ENCODE measurements around the gene COX7A2L.

Gene COX7A2L

DNA sequence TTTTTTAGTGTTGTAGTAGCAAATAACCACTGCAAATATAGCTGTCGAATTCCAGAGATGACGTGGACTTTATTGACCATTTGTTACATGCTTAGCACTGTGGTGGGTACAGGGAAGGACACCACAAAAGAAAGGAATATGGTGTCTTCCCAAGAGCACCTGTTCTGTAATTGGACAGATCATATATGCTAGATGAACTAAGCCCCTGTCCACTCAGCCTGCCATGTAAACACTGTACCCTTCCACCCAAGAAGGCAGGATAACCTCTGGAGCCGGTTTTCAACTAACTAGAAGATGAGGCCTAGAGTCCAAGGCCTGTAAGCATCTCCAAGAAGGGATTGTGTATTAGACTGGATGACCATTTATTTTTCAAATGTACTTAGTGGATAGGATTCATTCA is 44.1 kb downstream of the COX7A2L start:
- Histone ChIP-seq H3K79me1 (replicated peaks; ENCODE audit: low read length, poor library complexity, severe bottlenecking) (peaks cover 1% of the 10 kb centered on the region), H3K4me1 (ENCODE audit: control insufficient read depth, insufficient read depth, low read depth, low read length) (no peaks in the 10 kb centered on the region), H2BK5ac (ENCODE audit: low read depth, low read length, poor library complexity, severe bottlenecking) (no peak overlapping the region), H3K14ac (ENCODE audit: low read length in 2 of 2) (no peak overlapping the region), H3K27me3 (ENCODE audit: control insufficient read depth in 1 of 2, insufficient read depth in 1 of 2, low read length in 2 of 2) (no peaks in the 10 kb centered on the region), H3K18ac (ENCODE audit: low read depth in 1 of 2, low read length in 2 of 2) (no peak overlapping the region), H3K23ac (ENCODE audit: low read length in 2 of 2) (no peak overlapping the region), H3K4me3 (ENCODE audit: insufficient read depth in 1 of 2, low read depth in 1 of 2, low read length in 2 of 2) (no peak overlapping the region), H2BK15ac (ENCODE audit: low read depth, poor library complexity, severe bottlenecking) (no peak overlapping the region), H2BK12ac (ENCODE audit: low read length in 2 of 2) (no peak overlapping the region), H2BK120ac (ENCODE audit: low read depth, low read length) (no peak overlapping the region), H3K4ac (ENCODE audit: low read depth in 1 of 2, low read length in 2 of 2) (no peak overlapping the region), H3K27ac (ENCODE audit: low read length, poor library complexity, severe bottlenecking) (no peak overlapping the region), H4K8ac (ENCODE audit: low read length) (no peak overlapping the region), H3K36me3 (ENCODE audit: control insufficient read depth in 1 of 2, insufficient read depth in 2 of 2, low read depth in 1 of 2, low read length in 2 of 2) (peaks cover 0 to 60% of the 10 kb centered on the region in 2 experiments), H3K9me3 (ENCODE audit: control insufficient read depth, low read length) (no peaks in the 10 kb centered on the region), H3K4me2 (ENCODE audit: low read length, poor library complexity, severe bottlenecking) (no peak overlapping the region), H4K91ac (ENCODE audit: low read length) (no peak overlapping the region), H2AFZ (ENCODE audit: low read depth, low read length) (no peak overlapping the region), H3K9ac (ENCODE audit: low read length) (no peak overlapping the region), H2AK5ac (ENCODE audit: low read length, severe bottlenecking) (no peak overlapping the region)
- WGBS, result 82% methylated on average over 3 of the region's 3 CpGs
- no peak for DNase-seq

DNA sequence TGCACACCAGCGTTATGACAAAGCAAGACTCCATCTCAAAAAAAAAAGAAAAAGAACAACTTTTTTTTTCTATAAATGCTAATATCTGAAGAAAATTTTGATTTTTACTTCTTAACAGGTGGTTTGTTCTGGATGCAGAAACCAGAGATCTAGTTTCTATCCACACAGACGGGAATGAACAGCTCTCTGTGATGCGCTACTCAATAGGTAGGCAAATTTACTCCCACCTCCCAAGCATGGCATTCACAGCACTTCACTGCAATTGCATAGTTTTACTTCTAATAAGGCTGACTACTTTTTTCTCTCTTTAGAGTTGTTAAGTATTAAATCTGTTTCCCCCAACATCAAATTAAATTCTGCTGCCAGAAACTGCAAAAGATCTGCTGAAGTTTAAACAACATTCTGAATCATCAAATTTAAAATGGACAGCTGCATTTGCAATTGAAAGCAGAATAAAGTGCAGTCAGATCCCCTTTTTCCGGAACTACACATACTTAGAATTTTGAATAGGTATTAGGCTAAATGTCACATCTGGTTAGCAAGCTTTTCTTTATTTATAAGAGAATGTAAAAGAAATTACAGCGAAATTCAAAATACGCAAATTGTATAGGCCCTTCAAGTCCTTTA is 45.1 kb downstream of the COX7A2L start:
- no peak overlapping the region for H3K27ac ChIP-seq (ENCODE audit: low read length, poor library complexity, severe bottlenecking)

GRCh38 chr2:42314892-42315468 is 46.0 kb downstream of the COX7A2L start:
- no peak overlapping the region for H3K18ac ChIP-seq (ENCODE audit: low read depth in 1 of 2, low read length in 2 of 2)
- H3K4ac ChIP-seq (ENCODE audit: low read depth in 1 of 2, low read length in 2 of 2), result no peak overlapping the region
- H3K14ac ChIP-seq (ENCODE audit: low read length in 2 of 2), result no peak overlapping the region
- no peak overlapping the region for H4K8ac ChIP-seq (ENCODE audit: low read length)
- H4K91ac ChIP-seq (ENCODE audit: low read length), result no peak overlapping the region
- H3K4me3 ChIP-seq (ENCODE audit: insufficient read depth in 1 of 2, low read depth in 1 of 2, low read length in 2 of 2), result peak overlapping the region in 1 of 2 experiments; percentile 34
- H2AFZ ChIP-seq (ENCODE audit: low read depth, low read length), result no peak overlapping the region
- H3K9me3 ChIP-seq (ENCODE audit: control insufficient read depth, low read length), result no peaks in the 10 kb centered on the region
- H3K27ac ChIP-seq (ENCODE audit: low read length, poor library complexity, severe bottlenecking), result peak overlapping the region; percentile 53
- no peaks in the 10 kb centered on the region for H3K27me3 ChIP-seq (ENCODE audit: control insufficient read depth in 1 of 2, insufficient read depth in 1 of 2, low read length in 2 of 2)
- H3K9ac ChIP-seq (ENCODE audit: low read length), result peak overlapping the region; percentile 78
- no peak overlapping the region for H2BK12ac ChIP-seq (ENCODE audit: low read length in 2 of 2)
- H2AK5ac ChIP-seq (ENCODE audit: low read length, severe bottlenecking), result no peak overlapping the region
- H2BK120ac ChIP-seq (ENCODE audit: low read depth, low read length), result no peak overlapping the region
- no peak overlapping the region for H2BK5ac ChIP-seq (ENCODE audit: low read depth, low read length, poor library complexity, severe bottlenecking)
- H3K79me1 ChIP-seq (replicated peaks; ENCODE audit: low read length, poor library complexity, severe bottlenecking), result peaks cover 1% of the 10 kb centered on the region
- peak; percentile 90 for DNase-seq
- H3K36me3 ChIP-seq (ENCODE audit: control insufficient read depth in 1 of 2, insufficient read depth in 2 of 2, low read depth in 1 of 2, low read length in 2 of 2), result peaks cover 0 to 45% of the 10 kb centered on the region in 2 experiments
- H3K4me2 ChIP-seq (ENCODE audit: low read length, poor library complexity, severe bottlenecking), result no peak overlapping the region
- H3K4me1 ChIP-seq (ENCODE audit: control insufficient read depth, insufficient read depth, low read depth, low read length), result peaks cover 4% of the 10 kb centered on the region
- no peak overlapping the region for H3K23ac ChIP-seq (ENCODE audit: low read length in 2 of 2)
- no peak overlapping the region for H2BK15ac ChIP-seq (ENCODE audit: low read depth, poor library complexity, severe bottlenecking)
- 5% methylated on average over 1 of the region's 3 CpGs for WGBS

More for the DNA sequence above, 45.1 kb downstream of the COX7A2L start:
- no peak overlapping the region for H3K4me2 ChIP-seq (ENCODE audit: low read length, poor library complexity, severe bottlenecking)
- H2BK120ac ChIP-seq (ENCODE audit: low read depth, low read length), result no peak overlapping the region
- no peak overlapping the region for H2BK12ac ChIP-seq (ENCODE audit: low read length in 2 of 2)
- H4K8ac ChIP-seq (ENCODE audit: low read length), result no peak overlapping the region
- no peak overlapping the region for H4K91ac ChIP-seq (ENCODE audit: low read length)
- no peaks in the 10 kb centered on the region for H3K9me3 ChIP-seq (ENCODE audit: control insufficient read depth, low read length)
- H3K4me3 ChIP-seq (ENCODE audit: insufficient read depth in 1 of 2, low read depth in 1 of 2, low read length in 2 of 2), result no peak overlapping the region
- H3K27me3 ChIP-seq (ENCODE audit: control insufficient read depth in 1 of 2, insufficient read depth in 1 of 2, low read length in 2 of 2), result no peaks in the 10 kb centered on the region
- no peak overlapping the region for H3K18ac ChIP-seq (ENCODE audit: low read depth in 1 of 2, low read length in 2 of 2)
- H3K4me1 ChIP-seq (ENCODE audit: control insufficient read depth, insufficient read depth, low read depth, low read length), result peaks cover 4% of the 10 kb centered on the region
- H3K36me3 ChIP-seq (ENCODE audit: control insufficient read depth in 1 of 2, insufficient read depth in 2 of 2, low read depth in 1 of 2, low read length in 2 of 2), result peaks cover 0 to 54% of the 10 kb centered on the region in 2 experiments
- no peak overlapping the region for H3K14ac ChIP-seq (ENCODE audit: low read length in 2 of 2)
- peak overlapping the region; percentile 78 for H3K9ac ChIP-seq (ENCODE audit: low read length)
- DNase-seq, result no peak
- no peak overlapping the region for H2BK5ac ChIP-seq (ENCODE audit: low read depth, low read length, poor library complexity, severe bottlenecking)
- H3K4ac ChIP-seq (ENCODE audit: low read depth in 1 of 2, low read length in 2 of 2), result no peak overlapping the region
- no peak overlapping the region for H2AK5ac ChIP-seq (ENCODE audit: low read length, severe bottlenecking)
- H2BK15ac ChIP-seq (ENCODE audit: low read depth, poor library complexity, severe bottlenecking), result no peak overlapping the region
- H3K23ac ChIP-seq (ENCODE audit: low read length in 2 of 2), result no peak overlapping the region
- no peak overlapping the region for H2AFZ ChIP-seq (ENCODE audit: low read depth, low read length)
- H3K79me1 ChIP-seq (replicated peaks; ENCODE audit: low read length, poor library complexity, severe bottlenecking), result peaks cover 1% of the 10 kb centered on the region
- 100% methylated on average over 3 of the region's 6 CpGs for WGBS

- Histone ChIP-seq H3K14ac (ENCODE audit: low read length in 2 of 2) (no peak overlapping the region), H3K4me2 (ENCODE audit: low read length, poor library complexity, severe bottlenecking) (no peak overlapping the region), H3K9me3 (ENCODE audit: control insufficient read depth, low read length) (no peaks in the 10 kb centered on the region), H3K36me3 (ENCODE audit: control insufficient read depth in 1 of 2, insufficient read depth in 2 of 2, low read depth in 1 of 2, low read length in 2 of 2) (peaks cover 3 to 34% of the 10 kb centered on the region in 2 experiments), H4K8ac (ENCODE audit: low read length) (no peak overlapping the region), H2AFZ (ENCODE audit: low read depth, low read length) (no peak overlapping the region), H3K27ac (ENCODE audit: low read length, poor library complexity, severe bottlenecking) (no peak overlapping the region), H3K79me1 (replicated peaks; ENCODE audit: low read length, poor library complexity, severe bottlenecking) (peaks cover 1% of the 10 kb centered on the region), H3K23ac (ENCODE audit: low read length in 2 of 2) (no peak overlapping the region), H2AK5ac (ENCODE audit: low read length, severe bottlenecking) (no peak overlapping the region), H3K4me3 (ENCODE audit: insufficient read depth in 1 of 2, low read depth in 1 of 2, low read length in 2 of 2) (no peak overlapping the region), H2BK5ac (ENCODE audit: low read depth, low read length, poor library complexity, severe bottlenecking) (no peak overlapping the region), H2BK15ac (ENCODE audit: low read depth, poor library complexity, severe bottlenecking) (no peak overlapping the region), H3K4ac (ENCODE audit: low read depth in 1 of 2, low read length in 2 of 2) (no peak overlapping the region), H2BK120ac (ENCODE audit: low read depth, low read length) (no peak overlapping the region), H2BK12ac (ENCODE audit: low read length in 2 of 2) (no peak overlapping the region), H4K91ac (ENCODE audit: low read length) (no peak overlapping the region), H3K27me3 (ENCODE audit: control insufficient read depth in 1 of 2, insufficient read depth in 1 of 2, low read length in 2 of 2) (no peaks in the 10 kb centered on the region), H3K9ac (ENCODE audit: low read length) (no peak overlapping the region), H3K18ac (ENCODE audit: low read depth in 1 of 2, low read length in 2 of 2) (no peak overlapping the region), H3K4me1 (ENCODE audit: control insufficient read depth, insufficient read depth, low read depth, low read length) (peaks cover 4% of the 10 kb centered on the region)
- 91% methylated on average over 3 of the region's 4 CpGs for WGBS
- DNase-seq, result no peak
Measured at GRCh38 chr2:42312106-42312505, 48.9 kb downstream of the COX7A2L start.
